ENCODE measurements around the gene C2orf68. TPM values are rescaled to one million over a fixed set of nuclear protein-coding genes. Genes with fewer than 3 reads are reported as not detected.

Gene C2orf68
- total RNA-seq, 2 experiments from 2014 or later, result 86.2 to 86.7 TPM

- H2AFZ ChIP-seq (ENCODE audit: low read length), result no peak overlapping the region
- H3K9me3 ChIP-seq (ENCODE audit: low read length), result no peaks in the 10 kb centered on the region
- POLR2A ChIA-PET, result interaction anchor here (0.6 to 2.1 kb wide), 5 partner anchors 9 to 181 kb away, joined by 3 to 19 read pairs (median 4); partner anchors contain the start of genes RNF181 and VAMP8
- H3K4me2 ChIP-seq (ENCODE audit: low read length), result no peak overlapping the region
- peaks cover 40% of the 10 kb centered on the region for H3K36me3 ChIP-seq (ENCODE audit: insufficient read depth, low read length)
- DNase-seq (ENCODE audit: low spot score), result no peak
- no TSS peak for BruUV-seq (replicated peaks)
- no peak overlapping the region for H3K27ac ChIP-seq (ENCODE audit: low read depth, low read length, poor library complexity, severe bottlenecking)
- no peaks in the 10 kb centered on the region for H3K9me2 ChIP-seq (ENCODE audit: insufficient read depth, low read length)
- no peaks in the 10 kb centered on the region; the same call in 1 of the 2 replicates for H4K20me1 ChIP-seq (ENCODE audit: insufficient read depth, low read length)
- no peak overlapping the region for H3K4me3 ChIP-seq (ENCODE audit: low read depth, low read length, poor library complexity, severe bottlenecking)
- intact Hi-C loops (cut with micrococcal nuclease; ENCODE audit: unreplicated experiment), result no loop called here
- TF ChIP-seq EZH2phosphoT487 (IDR thresholded peaks at IDR 0.05; ENCODE audit: borderline replicate concordance, low read depth, low read length), result no peak
- no peak for TF ChIP-seq CTCF (conservative IDR thresholded peaks at IDR 0.05; ENCODE audit: low read length)
- CTCF ChIA-PET (ENCODE audit: unreplicated experiment), result no interaction called here
- H3K4me1 ChIP-seq (ENCODE audit: insufficient read depth, low read length, poor library complexity, severe bottlenecking), result peaks cover 17% of the 10 kb centered on the region
- H3K79me2 ChIP-seq (ENCODE audit: insufficient read depth, low read depth, low read length), result peaks cover 9% of the 10 kb centered on the region; the same call in 1 of the 2 replicates
Observed at GRCh38 chr2:85606116-85606455, 5.8 kb downstream of the C2orf68 start.

GRCh38 chr2:85605406-85606115 lies 6.3 kb downstream of the C2orf68 start:
- no peak overlapping the region for H3K4me3 ChIP-seq (ENCODE audit: low read depth, low read length, poor library complexity, severe bottlenecking)
- no peaks in the 10 kb centered on the region; the same call in 1 of the 2 replicates for H4K20me1 ChIP-seq (ENCODE audit: insufficient read depth, low read length)
- no peak overlapping the region for H3K4me2 ChIP-seq (ENCODE audit: low read length)
- no peak for DNase-seq (ENCODE audit: low spot score)
- intact Hi-C loops (cut with micrococcal nuclease; ENCODE audit: unreplicated experiment), result no loop called here
- POLR2A ChIA-PET, result interaction anchor here (0.6 to 2.1 kb wide), 6 partner anchors 10 to 180 kb away, joined by 3 to 19 read pairs (median 4); partner anchors contain the start of genes RNF181 and VAMP8
- H3K4me1 ChIP-seq (ENCODE audit: insufficient read depth, low read length, poor library complexity, severe bottlenecking), result peaks cover 17% of the 10 kb centered on the region
- no peak overlapping the region for H3K27ac ChIP-seq (ENCODE audit: low read depth, low read length, poor library complexity, severe bottlenecking)
- H3K9me3 ChIP-seq (ENCODE audit: low read length), result no peaks in the 10 kb centered on the region
- TF ChIP-seq EZH2phosphoT487 (IDR thresholded peaks at IDR 0.05; ENCODE audit: borderline replicate concordance, low read depth, low read length) (no peak), CTCF (conservative IDR thresholded peaks at IDR 0.05; ENCODE audit: low read length) (no peak)
- H3K36me3 ChIP-seq (ENCODE audit: insufficient read depth, low read length), result peaks cover 40% of the 10 kb centered on the region
- no peaks in the 10 kb centered on the region for H3K9me2 ChIP-seq (ENCODE audit: insufficient read depth, low read length)
- no peak overlapping the region for H2AFZ ChIP-seq (ENCODE audit: low read length)
- CTCF ChIA-PET (ENCODE audit: unreplicated experiment), result no interaction called here
- BruUV-seq (replicated peaks), result TSS peak; percentile 12
- peaks cover 6% of the 10 kb centered on the region; the same call in 1 of the 2 replicates for H3K79me2 ChIP-seq (ENCODE audit: insufficient read depth, low read depth, low read length)
